H1 (cell line): ENCODE measurements around the gene TNFRSF8. TPM values are rescaled to one million over a fixed set of nuclear protein-coding genes. Genes with fewer than 3 reads are reported as not detected.

Experiments used
- CTCF ChIA-PET: fragments of 300-600 bp; sonication (Branson Sonifier 250); formaldehyde crosslinking; loops from one replicate; lab custom pipeline; 2021; ENCODE audit not compliant: partially characterized antibody; lab: Charles Lee
- POLR2A ChIA-PET: fragments of 300-600 bp; sonication (Branson Sonifier 250); formaldehyde crosslinking; loops from one replicate; lab custom pipeline; 2021; ENCODE audit warnings: inconsistent platforms; ENCODE audit not compliant: partially characterized antibody; lab: Charles Lee
- DNase-seq, 2 experiments: peaks; one replicate each; pipeline versions ENCODE4 v3.0.0 to v3.0.0-alpha.2; 2010 to 2022; ENCODE audit warnings: low spot score in 2 of 2, low read depth in 1 of 2, mixed read lengths in 1 of 2
- FAIRE-seq: peaks from 2 replicates; lab custom pipeline; 2011; peaks lifted over from hg19 to GRCh38; lab: Jason Lieb, UNC
- H2AFZ ChIP-seq: 2 replicates; pipeline ENCODE4 v1.8.1; 2012; ENCODE audit warnings: low read length, inconsistent platforms
- H2AK5ac ChIP-seq: 2 replicates; pipeline ENCODE4 v1.6.1; 2013; ENCODE audit warnings: low read depth, low read length
- H2BK120ac ChIP-seq: replicated peaks from 2 replicates; pipeline ENCODE3; 2013; ENCODE audit warnings: low read depth, low read length, inconsistent platforms
- H2BK12ac ChIP-seq: 2 replicates; pipeline ENCODE4 v1.6.1; 2013; ENCODE audit warnings: low read depth, low read length
- H2BK15ac ChIP-seq: 2 replicates; pipeline ENCODE4 v1.6.1; 2013; ENCODE audit warnings: low read length
- H2BK20ac ChIP-seq: 2 replicates; pipeline ENCODE4 v1.6.1; 2013; ENCODE audit warnings: low read length
- H2BK5ac ChIP-seq: 2 replicates; pipeline ENCODE4 v1.6.1; 2013; ENCODE audit warnings: low read depth, low read length
- H3K14ac ChIP-seq: 2 replicates; pipeline ENCODE4 v1.6.1; 2013; ENCODE audit warnings: inconsistent platforms; ENCODE audit not compliant: insufficient read length
- H3K18ac ChIP-seq: 2 replicates; pipeline ENCODE4 v1.6.1; 2013; ENCODE audit warnings: low read length; ENCODE audit errors: extremely low read depth
- H3K23ac ChIP-seq: 2 replicates; pipeline ENCODE4 v1.6.1; 2013; ENCODE audit warnings: inconsistent platforms; ENCODE audit not compliant: insufficient read length
- H3K23me2 ChIP-seq: 2 replicates; pipeline ENCODE4 v1.6.1; 2013; ENCODE audit warnings: low read depth, low read length
- H3K27ac ChIP-seq: 2 replicates; pipeline ENCODE4 v1.6.1; 2011; ENCODE audit warnings: low read depth, low read length, inconsistent platforms
- H3K27me3 ChIP-seq, 4 experiments: replicated peaks in 1 of 4; 1 replicate in 1 of 4; 2 replicates in 3 of 4; pipeline versions ENCODE4 v1.6.1 to v1.8.1; 2011 to 2013; ENCODE audit warnings: low read length in 3 of 4, mild to moderate bottlenecking in 3 of 4, inconsistent platforms in 2 of 4, mixed read lengths in 2 of 4, moderate library complexity in 1 of 4; ENCODE audit not compliant: control insufficient read depth in 3 of 4, insufficient read depth in 3 of 4; ENCODE audit errors: extremely low read depth in 1 of 4
- H3K36me3 ChIP-seq, 4 experiments: 2 replicates each; pipeline versions ENCODE4 v1.6.1 to v1.8.1; 2011 to 2013; ENCODE audit warnings: mild to moderate bottlenecking in 4 of 4, low read length in 3 of 4, moderate library complexity in 2 of 4, control low read depth in 1 of 4, inconsistent platforms in 1 of 4; ENCODE audit not compliant: insufficient read depth in 4 of 4, control insufficient read depth in 2 of 4
- H3K4ac ChIP-seq: replicated peaks from 2 replicates; pipeline ENCODE3; 2013; ENCODE audit warnings: low read length, low read depth, mixed read lengths, inconsistent platforms; ENCODE audit not compliant: insufficient read length
- H3K4me1 ChIP-seq, 4 experiments: replicated peaks in 1 of 4; 1 replicate in 1 of 4; 2 replicates in 3 of 4; pipeline versions ENCODE4 v1.6.1 to v1.8.1; 2011 to 2013; ENCODE audit warnings: low read length in 3 of 4, inconsistent platforms in 2 of 4, mixed read lengths in 1 of 4; ENCODE audit not compliant: insufficient read depth in 4 of 4, control insufficient read depth in 3 of 4
- H3K4me2 ChIP-seq, 2 experiments: 2 replicates each; pipeline versions ENCODE4 v1.6.1 to v1.8.1; 2011 to 2013; ENCODE audit warnings: low read depth in 2 of 2, low read length in 2 of 2, control low read depth in 1 of 2, inconsistent platforms in 1 of 2, mild to moderate bottlenecking in 1 of 2; ENCODE audit not compliant: insufficient read depth in 1 of 2
- H3K4me3 ChIP-seq, 4 experiments: fragments of 200-600, 300-600 bp in 1 of 4; sonication (generic), shearing (Covaris generic), sonication (Bioruptor Twin) in 1 of 4; 2 replicates each; pipeline versions ENCODE4 v1.5.1 to v1.8.1; 2011 to 2016; ENCODE audit warnings: low read length in 4 of 4, low read depth in 3 of 4, control low read depth in 2 of 4, inconsistent platforms in 2 of 4, mild to moderate bottlenecking in 2 of 4, mixed read lengths in 1 of 4, moderate library complexity in 1 of 4; ENCODE audit not compliant: insufficient read depth in 2 of 4; ENCODE audit errors: extremely low read depth in 1 of 4
- H3K56ac ChIP-seq: replicated peaks from 2 replicates; pipeline ENCODE3; 2013; ENCODE audit warnings: low read depth, mild to moderate bottlenecking, mixed read lengths, low read length, inconsistent platforms; ENCODE audit not compliant: insufficient read length
- H3K79me1 ChIP-seq: 2 replicates; pipeline ENCODE4 v1.6.1; 2013; ENCODE audit warnings: low read depth, low read length, control low read depth
- H3K79me2 ChIP-seq, 2 experiments: 2 replicates each; pipeline versions ENCODE4 v1.6.1 to v1.8.1; 2012 to 2013; ENCODE audit warnings: low read length in 2 of 2, mild to moderate bottlenecking in 2 of 2, inconsistent platforms in 1 of 2; ENCODE audit not compliant: insufficient read depth in 2 of 2, control insufficient read depth in 1 of 2
- H3K9ac ChIP-seq, 4 experiments: replicated peaks in 1 of 4; 1 replicate in 1 of 4; 2 replicates in 3 of 4; pipeline versions ENCODE4 v1.6.1 to v1.8.1; 2011 to 2013; ENCODE audit warnings: low read depth in 3 of 4, low read length in 3 of 4, control low read depth in 2 of 4, mild to moderate bottlenecking in 2 of 4, moderate library complexity in 2 of 4, inconsistent platforms in 1 of 4; ENCODE audit errors: extremely low read depth in 1 of 4
- H3K9me3 ChIP-seq, 2 experiments: 2 replicates each; pipeline versions ENCODE4 v1.6.1 to v1.8.1; 2012 to 2013; ENCODE audit warnings: mild to moderate bottlenecking in 2 of 2, moderate library complexity in 2 of 2, control low read depth in 1 of 2, inconsistent platforms in 1 of 2, low read depth in 1 of 2, low read length in 1 of 2, mixed read lengths in 1 of 2; ENCODE audit not compliant: insufficient read depth in 2 of 2
- H4K20me1 ChIP-seq, 2 experiments: replicated peaks in 1 of 2; 2 replicates each; pipeline versions ENCODE3 to v1.8.1; 2011 to 2013; ENCODE audit warnings: inconsistent platforms in 2 of 2, low read length in 2 of 2, mild to moderate bottlenecking in 1 of 2; ENCODE audit not compliant: insufficient read depth in 2 of 2, control insufficient read depth in 1 of 2
- H4K5ac ChIP-seq: 2 replicates; pipeline ENCODE4 v1.6.1; 2013; ENCODE audit warnings: low read length, low read depth, mixed read lengths, inconsistent platforms; ENCODE audit not compliant: insufficient read length
- H4K8ac ChIP-seq: 2 replicates; pipeline ENCODE4 v1.8.0; 2013; ENCODE audit warnings: mild to moderate bottlenecking, moderate library complexity, low read length, inconsistent platforms; ENCODE audit not compliant: insufficient read depth; ENCODE audit errors: extremely low read depth
- H4K91ac ChIP-seq: replicated peaks from 2 replicates; pipeline ENCODE3; 2013; ENCODE audit warnings: low read length, mixed read lengths, inconsistent platforms; ENCODE audit not compliant: insufficient read length
- ASH2L ChIP-seq: fragments of 200-600, 300-600 bp; sonication (generic); IDR thresholded peaks from one replicate; pipeline ENCODE4 v1.7.1; 2017; ENCODE audit warnings: low read length
- CHD2 ChIP-seq: IDR thresholded peaks from 2 replicates; pipeline ENCODE4 v1.6.1; 2012; ENCODE audit warnings: low read length, improper control_type of control experiment
- CTBP2 ChIP-seq: IDR thresholded peaks from 2 replicates; pipeline ENCODE4 v1.7.0; 2011; ENCODE audit warnings: borderline replicate concordance, mild to moderate bottlenecking, moderate library complexity, mixed read lengths, low read length; ENCODE audit not compliant: insufficient read depth, insufficient read length
- KDM1A ChIP-seq: fragments of 200-600, 300-600 bp; sonication (generic); IDR thresholded peaks from 2 replicates; pipeline ENCODE4 v1.7.1; 2016; ENCODE audit warnings: mild to moderate bottlenecking, low read length, borderline replicate concordance
- KDM4A ChIP-seq: IDR thresholded peaks from one replicate; pipeline ENCODE4 v1.7.1; 2012; ENCODE audit warnings: low read depth, mild to moderate bottlenecking, moderate library complexity, low read length, inconsistent platforms; ENCODE audit not compliant: severe bottlenecking
- KDM5A ChIP-seq: fragments of 200-600 bp; IDR thresholded peaks from 2 replicates; pipeline ENCODE4 v1.7.1; 2012; ENCODE audit warnings: mild to moderate bottlenecking, low read length, inconsistent platforms, mixed read lengths
- POLR2A ChIP-seq, 2 experiments: IDR thresholded peaks; 1 replicate in 1 of 2; 2 replicates in 1 of 2; pipeline ENCODE4 v1.6.1; 2011; ENCODE audit warnings: low read depth in 2 of 2, low read length in 2 of 2, mild to moderate bottlenecking in 2 of 2; ENCODE audit errors: control extremely low read depth in 1 of 2
- POU5F1 ChIP-seq: IDR thresholded peaks from 2 replicates; pipeline ENCODE4 v1.6.1; 2011; ENCODE audit warnings: low read depth, mild to moderate bottlenecking, low read length, moderate library complexity
- RAD21 ChIP-seq, 2 experiments: IDR thresholded peaks in 1 of 2; conservative IDR thresholded peaks in 1 of 2; 2 replicates each; pipeline ENCODE4 v1.6.1; 2011; ENCODE audit warnings: low read depth in 2 of 2, low read length in 2 of 2, improper control_type of control experiment in 1 of 2, inconsistent platforms in 1 of 2, mild to moderate bottlenecking in 1 of 2, moderate library complexity in 1 of 2
- SAP30 ChIP-seq: fragments of 300-600 bp; sonication (generic); IDR thresholded peaks from 2 replicates; pipeline ENCODE4 v1.7.1; 2012; ENCODE audit warnings: low read length, moderate library complexity, mild to moderate bottlenecking, inconsistent platforms; ENCODE audit not compliant: insufficient read depth, insufficient replicate concordance
- SP1 ChIP-seq: IDR thresholded peaks from 2 replicates; pipeline ENCODE4 v1.6.1; 2011; ENCODE audit warnings: low read depth, low read length
- SP4 ChIP-seq: IDR thresholded peaks from 2 replicates; pipeline ENCODE4 v1.6.1; 2012; ENCODE audit warnings: low read length, inconsistent platforms
- TCF12 ChIP-seq: IDR thresholded peaks from 2 replicates; pipeline ENCODE4 v1.6.1; 2011; ENCODE audit warnings: low read depth, mild to moderate bottlenecking, low read length
- TEAD4 ChIP-seq: IDR thresholded peaks from 2 replicates; pipeline ENCODE4 v1.6.1; 2012; ENCODE audit warnings: low read depth, low read length, inconsistent platforms, mixed read lengths
- WGBS, 2 experiments: shearing (Covaris generic) in 1 of 2; methylation state at CpG; one replicate each; pipeline versions ENCODE4 v1.1.6 to v1.1.7; 2013 to 2015; ENCODE audit warnings: low lambda C conversion rate in 2 of 2, mixed read lengths in 2 of 2, inconsistent platforms in 1 of 2, low coverage in 1 of 2, missing lambda C conversion rate in 1 of 2; ENCODE audit not compliant: insufficient replicate concordance in 2 of 2, insufficient coverage in 1 of 2, insufficient read length in 1 of 2; ENCODE audit errors: extremely low coverage in 1 of 2, missing lambda C conversion rate in 1 of 2; 5-methylcytosine and 5-hydroxymethylcytosine counted together
- polyA plus RNA-seq, 7 experiments: library from polyadenylated mRNA; depleted of rRNA in 3 of 7; stranded (reverse) in 5 of 7; unstranded in 2 of 7; fragments of >200 nt in 5 of 7; fragments of 200-250 nt in 2 of 7; gene quantifications; 1 replicate in 5 of 7; 2 replicates in 1 of 7; 4 replicates in 1 of 7; pipeline versions ENCODE4 v1.2.1 to v1.2.3, GENCODE V29; 2011 to 2013; ENCODE audit warnings: missing spikeins in 2 of 7, mixed read lengths in 2 of 7
- total RNA-seq: library from RNA; stranded (reverse); fragmentation: NEBNext Ultra II Directional; extraction: Animal tissue kit (Norgen Biotek cat#: 25700); gene quantifications from 2 replicates; pipeline ENCODE4 v1.2.1, GENCODE V29; 2021

Gene TNFRSF8
- total and polyA plus RNA-seq, 2 of the 8 experiments (the other 6 are each of a cell fraction or from before 2014, with no cell fraction given): 23.2 to 32.7 TPM

GRCh38 chr1:12162459-12163137 is 99.5 kb downstream of the TNFRSF8 start:
- Histone ChIP-seq H3K27me3 (peaks cover 3 to 25% (median 20%) of the 10 kb centered on the region in 4 experiments), H4K8ac (no peak overlapping the region; the same call in 1 of the 2 replicates), H3K79me2 (no peaks in the 10 kb centered on the region), H2BK5ac (no peak overlapping the region), H3K4ac (no peak overlapping the region), H3K18ac (no peak overlapping the region), H3K36me3 (no peaks in the 10 kb centered on the region), H3K4me2 (no peak overlapping the region), H2BK15ac (no peak overlapping the region; the same call in 1 of the 2 replicates), H3K27ac (no peak overlapping the region), H3K4me3 (no peak overlapping the region), H2AK5ac (no peak overlapping the region), H2BK20ac (no peak overlapping the region), H3K23ac (no peak overlapping the region), H3K4me1 (peaks cover 0 to 9% (median 2%) of the 10 kb centered on the region in 4 experiments; a peak in 5 of 7 replicates), H3K56ac (no peak overlapping the region), H2BK120ac (no peak overlapping the region), H3K14ac (no peak overlapping the region), H4K20me1 (peaks cover 0 to 2% of the 10 kb centered on the region in 2 experiments), H4K5ac (no peak overlapping the region), H3K9ac (no peak overlapping the region), H3K79me1 (no peaks in the 10 kb centered on the region), H4K91ac (no peak overlapping the region), H3K9me3 (no peaks in the 10 kb centered on the region), H2BK12ac (no peak overlapping the region), H3K23me2 (no peaks in the 10 kb centered on the region; the same call in 1 of the 2 replicates), H2AFZ (no peak overlapping the region)
- FAIRE-seq (no peak), DNase-seq (no peak)
- CTCF ChIA-PET: interaction anchor here (1.0 to 2.7 kb wide), 5 partner anchors 10 to 47 kb away, joined by 3 to 15 read pairs (median 4); no protein-coding TSS in a partner anchor
- 94% methylated on average over 10 of the region's 11 CpGs; no CpG with 5 or more reads in 1 of the 2 experiments for WGBS, 2 experiments
- POLR2A ChIA-PET: no interaction called here
- TF ChIP-seq KDM1A (no peak), CHD2 (no peak), SP1 (no peak), POU5F1 (no peak), TEAD4 (no peak), SAP30 (no peak), POLR2A (IDR thresholded peaks at IDR 0.05; ENCODE audit: control extremely low read depth in 1 of 2, low read depth in 2 of 2, low read length in 2 of 2) (no peak), TCF12 (no peak), SP4 (no peak), KDM5A (no peak), RAD21 (IDR thresholded peaks at IDR 0.05 in 1 of 2, conservative IDR thresholded peaks at IDR 0.05 in 1 of 2; ENCODE audit: low read depth in 2 of 2, low read length in 2 of 2) (no peak), CTBP2 (no peak), KDM4A (no peak), ASH2L (no peak)
